ENCODE data around the gene ITGB7.

- TF ChIP-seq ZBTB7A (IDR thresholded peaks at IDR 0.05; ENCODE audit: low read depth) (no peak), TAF1 (IDR thresholded peaks at IDR 0.05; ENCODE audit: low read depth) (no peak), EP300 (IDR thresholded peaks at IDR 0.05; ENCODE audit: borderline replicate concordance) (no peak), CEBPB (IDR thresholded peaks at IDR 0.05) (no peak), EGR1 (IDR thresholded peaks at IDR 0.05) (no peak), RAD21 (IDR thresholded peaks at IDR 0.05; ENCODE audit: low read depth) (no peak), NFIC (IDR thresholded peaks at IDR 0.05) (no peak)
- TF ChIP-seq, protein P1, sequence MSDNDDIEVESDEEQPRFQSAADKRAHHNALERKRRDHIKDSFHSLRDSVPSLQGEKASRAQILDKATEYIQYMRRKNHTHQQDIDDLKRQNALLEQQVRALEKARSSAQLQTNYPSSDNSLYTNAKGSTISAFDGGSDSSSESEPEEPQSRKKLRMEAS (IDR thresholded peaks at IDR 0.05): no peak
- TF ChIP-seq, protein P2, sequence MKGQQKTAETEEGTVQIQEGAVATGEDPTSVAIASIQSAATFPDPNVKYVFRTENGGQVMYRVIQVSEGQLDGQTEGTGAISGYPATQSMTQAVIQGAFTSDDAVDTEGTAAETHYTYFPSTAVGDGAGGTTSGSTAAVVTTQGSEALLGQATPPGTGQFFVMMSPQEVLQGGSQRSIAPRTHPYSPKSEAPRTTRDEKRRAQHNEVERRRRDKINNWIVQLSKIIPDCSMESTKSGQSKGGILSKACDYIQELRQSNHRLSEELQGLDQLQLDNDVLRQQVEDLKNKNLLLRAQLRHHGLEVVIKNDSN (IDR thresholded peaks at IDR 0.05): no peak
- TF ChIP-seq, protein P3, sequence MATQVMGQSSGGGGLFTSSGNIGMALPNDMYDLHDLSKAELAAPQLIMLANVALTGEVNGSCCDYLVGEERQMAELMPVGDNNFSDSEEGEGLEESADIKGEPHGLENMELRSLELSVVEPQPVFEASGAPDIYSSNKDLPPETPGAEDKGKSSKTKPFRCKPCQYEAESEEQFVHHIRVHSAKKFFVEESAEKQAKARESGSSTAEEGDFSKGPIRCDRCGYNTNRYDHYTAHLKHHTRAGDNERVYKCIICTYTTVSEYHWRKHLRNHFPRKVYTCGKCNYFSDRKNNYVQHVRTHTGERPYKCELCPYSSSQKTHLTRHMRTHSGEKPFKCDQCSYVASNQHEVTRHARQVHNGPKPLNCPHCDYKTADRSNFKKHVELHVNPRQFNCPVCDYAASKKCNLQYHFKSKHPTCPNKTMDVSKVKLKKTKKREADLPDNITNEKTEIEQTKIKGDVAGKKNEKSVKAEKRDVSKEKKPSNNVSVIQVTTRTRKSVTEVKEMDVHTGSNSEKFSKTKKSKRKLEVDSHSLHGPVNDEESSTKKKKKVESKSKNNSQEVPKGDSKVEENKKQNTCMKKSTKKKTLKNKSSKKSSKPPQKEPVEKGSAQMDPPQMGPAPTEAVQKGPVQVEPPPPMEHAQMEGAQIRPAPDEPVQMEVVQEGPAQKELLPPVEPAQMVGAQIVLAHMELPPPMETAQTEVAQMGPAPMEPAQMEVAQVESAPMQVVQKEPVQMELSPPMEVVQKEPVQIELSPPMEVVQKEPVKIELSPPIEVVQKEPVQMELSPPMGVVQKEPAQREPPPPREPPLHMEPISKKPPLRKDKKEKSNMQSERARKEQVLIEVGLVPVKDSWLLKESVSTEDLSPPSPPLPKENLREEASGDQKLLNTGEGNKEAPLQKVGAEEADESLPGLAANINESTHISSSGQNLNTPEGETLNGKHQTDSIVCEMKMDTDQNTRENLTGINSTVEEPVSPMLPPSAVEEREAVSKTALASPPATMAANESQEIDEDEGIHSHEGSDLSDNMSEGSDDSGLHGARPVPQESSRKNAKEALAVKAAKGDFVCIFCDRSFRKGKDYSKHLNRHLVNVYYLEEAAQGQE (IDR thresholded peaks at IDR 0.05; ENCODE audit: low read depth): no peak
These were observed 7.4 kb downstream of the ITGB7 start for GRCh38 chr12:53199700-53200099.
